SKM-1 treated with dmso at 0.1 percent for 144 hours (cell line): ENCODE measurements around the gene CENPO.

Experiments
- DNase-seq: peaks from one replicate; lab custom pipeline; 2025; ENCODE audit not compliant: unreplicated experiment; lab: John Stamatoyannopoulos, UW

Gene CENPO

DNA sequence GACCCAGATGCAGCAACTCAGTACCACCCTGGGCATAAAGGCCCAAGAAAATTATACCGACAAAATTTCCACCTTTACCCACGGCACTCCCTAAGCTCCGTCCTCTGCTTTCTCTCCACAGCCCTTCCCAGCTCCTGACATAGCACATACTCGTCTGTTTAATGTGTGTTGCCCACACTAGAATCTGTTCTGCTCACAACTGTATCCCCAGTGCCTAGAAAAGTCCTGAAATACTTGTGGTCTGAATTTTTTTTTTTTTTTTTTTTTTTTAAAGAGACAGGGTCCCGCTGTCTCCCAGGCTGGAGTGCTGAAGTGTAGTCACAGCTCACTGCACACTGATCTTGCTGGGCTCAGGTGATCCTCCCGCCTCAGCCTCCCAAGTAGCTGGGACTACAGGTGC is 64.5 kb downstream of the CENPO start:
- DNase-seq: no peak

DNA sequence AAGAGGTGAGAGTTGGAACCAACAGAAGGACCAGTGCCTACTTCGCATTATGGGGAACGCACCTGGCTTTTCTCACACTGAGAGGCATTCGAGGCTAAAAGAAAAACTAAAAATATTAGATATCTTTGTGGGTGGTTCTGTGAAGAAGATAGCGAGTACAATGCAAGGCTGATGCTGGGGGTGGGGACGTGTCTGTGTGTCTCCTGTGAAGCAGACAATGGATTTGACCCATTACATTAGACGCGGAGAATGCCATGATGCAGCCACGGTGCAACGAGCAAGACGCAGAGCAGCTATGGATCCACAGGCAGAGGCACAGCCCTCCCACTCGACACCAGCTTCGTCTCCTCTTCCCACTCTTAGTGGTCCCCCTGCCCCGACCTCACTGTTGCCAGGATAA is 65.8 kb downstream of the CENPO start:
- DNase-seq: no peak

DNA sequence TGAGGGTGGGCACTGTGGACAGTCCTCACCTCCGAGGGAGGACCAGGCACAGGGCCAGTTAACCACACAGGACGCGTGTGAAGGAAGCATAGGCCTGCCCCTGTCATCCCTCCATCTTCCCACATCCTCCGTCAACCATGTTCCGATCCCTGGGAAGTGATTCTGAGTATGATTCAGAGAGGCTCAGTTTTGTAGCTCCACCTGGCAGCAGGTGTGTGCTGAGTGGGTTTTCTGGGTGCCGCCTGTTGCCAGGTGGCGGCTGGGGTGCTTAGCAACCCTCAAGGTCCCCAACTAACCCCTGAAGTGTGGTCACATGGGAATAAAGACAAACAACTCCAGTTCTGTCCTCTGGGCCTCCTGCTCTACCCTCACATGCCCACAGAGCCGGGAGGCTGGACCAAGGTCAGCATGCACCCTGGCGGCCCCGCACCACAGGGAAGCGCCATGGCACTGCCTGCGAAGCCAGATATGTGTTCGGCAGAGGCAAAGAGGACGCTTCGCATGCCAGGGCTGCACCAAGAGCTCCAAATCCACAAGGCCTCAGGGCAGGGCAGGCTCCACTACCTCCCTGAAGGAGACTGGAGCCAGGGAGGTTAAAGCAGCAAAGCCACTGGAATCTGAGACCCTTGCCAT is 66.9 kb downstream of the CENPO start:
- no peak for DNase-seq

DNA sequence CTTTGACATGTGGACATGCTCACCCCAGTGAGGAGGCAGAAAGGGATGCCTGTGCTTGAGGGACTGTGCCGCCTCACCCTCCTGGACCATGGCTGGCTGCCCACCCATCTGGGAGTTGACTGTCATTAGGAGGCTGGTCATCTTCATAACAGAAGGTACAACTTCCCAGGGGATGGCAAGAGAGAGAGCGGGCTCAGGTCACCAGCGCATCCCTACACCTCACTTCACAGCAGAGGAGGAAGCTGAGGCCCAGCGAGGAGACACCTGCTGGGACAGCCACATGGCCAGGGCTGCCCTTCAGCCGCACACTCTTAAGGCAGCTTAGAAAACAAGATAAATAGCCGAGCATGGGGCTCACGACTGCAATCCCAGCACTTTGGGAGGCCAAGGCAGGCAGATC is 67.4 kb downstream of the CENPO start:
- DNase-seq: no peak

DNA sequence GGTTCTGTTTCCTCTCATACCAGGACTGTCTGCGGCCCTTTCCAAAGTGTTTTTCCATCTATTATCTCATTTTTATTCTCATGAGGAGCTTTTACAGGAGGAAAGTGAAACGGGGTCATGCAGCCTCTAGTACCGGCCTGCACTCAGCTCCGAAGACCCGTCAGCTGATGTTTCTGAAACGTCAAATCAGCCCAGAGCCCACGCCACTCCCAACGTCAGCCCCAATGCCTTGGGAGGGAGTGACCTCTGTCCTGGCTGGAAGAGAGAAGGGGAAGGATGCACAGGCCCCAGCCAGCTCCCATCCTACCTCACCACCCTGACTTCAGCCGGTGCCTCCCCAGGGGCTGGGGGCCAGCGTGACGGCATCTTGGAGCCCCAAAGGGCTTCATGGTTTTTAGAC is 68.3 kb downstream of the CENPO start:
- DNase-seq: no peak

DNA sequence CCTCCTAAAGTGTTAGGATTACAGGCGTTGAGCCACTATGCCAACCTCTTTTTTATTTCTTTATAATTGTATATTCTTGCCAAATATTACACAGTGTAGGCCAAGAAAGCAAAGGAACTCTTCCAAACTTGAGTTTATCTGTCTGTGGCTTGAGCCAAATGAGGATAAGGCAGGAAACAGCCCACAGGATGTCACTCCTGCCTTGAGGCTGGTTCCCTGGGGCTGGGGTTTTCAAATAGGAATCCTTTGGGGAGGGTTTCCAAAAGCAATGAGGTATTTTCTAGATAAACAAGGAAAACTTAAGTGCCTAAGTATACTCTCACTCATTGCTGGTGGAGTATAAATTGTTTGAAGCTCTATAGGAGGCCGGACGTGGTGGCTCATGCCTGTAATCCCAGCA is 70.4 kb downstream of the CENPO start:
- no peak for DNase-seq

DNA sequence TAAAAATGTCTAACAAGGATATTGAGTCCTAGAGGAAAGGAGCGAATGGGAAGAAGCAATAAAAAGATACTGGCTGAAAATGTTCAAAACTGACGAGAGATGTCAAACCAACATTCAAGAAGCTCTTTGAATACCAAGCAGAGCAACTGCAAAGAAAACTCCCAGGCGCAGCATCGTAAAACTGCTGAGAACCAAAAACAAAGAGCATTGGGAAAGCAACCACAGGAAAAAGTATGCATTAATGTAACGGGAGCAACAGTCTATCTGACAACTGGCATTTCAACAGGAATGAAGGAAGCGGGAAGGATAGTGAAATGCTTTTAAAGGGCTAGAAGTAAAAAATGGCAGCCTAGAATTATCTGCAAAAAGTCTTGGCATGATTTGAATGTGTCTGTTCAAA is 73.7 kb downstream of the CENPO start:
- DNase-seq: no peak

DNA sequence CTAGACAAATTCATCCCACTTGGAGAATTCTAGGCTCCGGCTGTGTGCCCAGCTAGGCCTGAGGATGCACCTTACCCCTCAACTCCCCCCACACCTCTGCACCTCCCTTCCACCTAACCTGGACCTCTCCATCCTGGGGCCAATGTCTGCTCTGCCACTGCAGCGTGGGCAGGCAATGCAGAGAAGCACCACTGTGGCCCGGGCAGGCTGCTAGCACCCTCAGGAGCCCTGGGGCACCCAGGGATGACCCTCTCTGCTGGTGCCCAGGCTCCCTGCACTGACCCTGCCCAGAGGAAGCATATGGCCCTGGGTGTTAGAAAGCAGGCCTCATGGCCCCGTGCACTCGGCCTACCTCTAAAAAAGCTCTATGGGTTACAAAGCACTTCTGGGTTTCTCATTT is 77.2 kb downstream of the CENPO start:
- no peak for DNase-seq

DNA sequence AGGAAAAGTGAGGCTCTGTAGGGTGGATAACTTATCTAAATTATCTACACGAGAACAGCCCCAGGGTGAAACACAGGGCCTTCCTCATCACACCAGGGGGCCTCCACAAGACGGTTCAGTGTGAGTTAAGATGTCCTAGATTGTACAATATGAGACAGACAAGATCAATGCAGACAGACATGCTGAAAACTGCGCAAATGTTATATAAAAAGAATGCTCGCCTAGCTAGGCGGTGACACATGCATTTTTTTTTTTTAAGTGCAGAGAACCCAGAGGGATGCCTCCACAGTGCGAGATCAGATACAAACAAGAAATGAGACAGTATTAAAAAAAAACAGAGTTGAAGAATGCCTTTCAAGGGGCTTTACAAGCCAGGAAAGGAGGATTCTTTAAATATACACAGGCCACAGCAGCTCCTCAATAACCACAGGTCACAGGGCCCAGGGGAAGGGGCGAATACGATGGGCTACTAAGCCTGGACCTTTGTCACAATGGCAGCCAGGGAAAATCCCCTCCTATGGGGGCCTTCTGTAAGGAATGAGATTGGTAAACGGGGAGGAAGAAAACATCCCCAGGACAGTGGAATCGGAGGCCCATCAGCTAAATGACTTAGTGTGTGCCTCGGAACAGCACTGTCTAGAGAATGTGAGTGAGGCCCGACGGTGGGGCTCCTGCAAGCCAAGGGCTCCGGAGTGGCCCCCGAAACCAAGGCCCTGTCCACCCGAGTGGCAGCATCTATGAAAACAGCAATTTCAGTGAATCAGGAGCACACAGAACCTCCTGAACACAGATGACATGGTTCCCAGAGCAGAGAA is 77.9 kb downstream of the CENPO start:
- no peak for DNase-seq

DNA sequence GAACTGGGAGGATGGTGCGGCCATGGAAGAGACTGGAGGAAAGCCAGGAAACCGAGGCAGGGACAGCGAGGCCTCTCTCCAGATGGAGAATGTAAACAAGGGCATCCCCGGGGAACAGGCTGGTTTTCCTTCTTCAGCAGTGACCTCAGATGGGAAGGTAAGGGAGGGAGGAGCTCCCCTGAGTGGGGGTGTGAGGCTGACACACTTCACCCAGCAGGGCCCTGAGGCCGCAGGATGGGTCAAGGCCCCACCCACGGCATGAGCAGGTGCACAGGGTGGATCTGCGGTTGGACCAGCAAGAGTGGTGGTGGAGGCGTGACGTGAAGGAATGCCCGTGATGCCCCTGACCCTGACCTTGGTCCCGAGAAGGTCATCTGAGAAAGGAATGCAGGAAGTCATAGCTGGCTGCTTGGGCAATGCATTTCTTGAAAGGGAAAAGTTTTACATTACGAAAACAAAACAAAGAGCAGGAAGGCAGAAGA is 78.7 kb downstream of the CENPO start:
- DNase-seq: no peak
